ENCODE results near the gene TMEM176B.

- TF ChIP-seq EZH2 (IDR thresholded peaks at IDR 0.05; ENCODE audit: borderline replicate concordance, low read depth, low read length, severe bottlenecking) (no peak), CTCF (IDR thresholded peaks at IDR 0.05; ENCODE audit: borderline replicate concordance, extremely low read depth, low read length, poor library complexity, severe bottlenecking) (no peak)
Measured at GRCh38 chr7:150793569-150794238, 6.5 kb downstream of the TMEM176B start.
